MCF 10A (cell line): Measurements from ENCODE around the gene MIF. TPM values are rescaled to one million over a fixed set of nuclear protein-coding genes. Genes with fewer than 3 reads are reported as not detected.
"Not testable (repeated sequence)": the region's sequence is repeated elsewhere in the genome, so short reads cannot be mapped to it uniquely, and the experiment has no call there.

Experiments used
- BruUV-seq: library from RNA; stranded (reverse); fragments of 400-500 nt; replicated peaks from 2 replicates; lab custom pipeline; 2021; lab: Mats Ljungman, UMichigan
- CTCF ChIA-PET: fragments of 300-600 bp; sonication (Branson Sonifier 250); formaldehyde crosslinking; extraction: SDS; loops from one replicate; lab custom pipeline; 2021; ENCODE audit warnings: antibody characterized with exemption, inconsistent platforms; lab: Yijun Ruan, JAX
- POLR2A ChIA-PET: fragments of 300-600, 350-650 bp; sonication (Branson Sonifier 250); formaldehyde crosslinking; extraction: SDS; loops from one replicate; lab custom pipeline; 2020; ENCODE audit warnings: antibody characterized with exemption, inconsistent platforms; lab: Yijun Ruan, JAX
- DNase-seq: peaks from one replicate; pipeline ENCODE4 v3.0.0-alpha.2; 2018; ENCODE audit not compliant: unreplicated experiment
- H3K27ac Mint-ChIP-seq: one replicate; pipeline ENCODE4 v1.8.0; 2022; ENCODE audit warnings: mild to moderate bottlenecking, low read depth, mixed read lengths; ENCODE audit not compliant: unreplicated experiment
- H3K27me3 Mint-ChIP-seq: one replicate; pipeline ENCODE4 v1.8.0; 2022; ENCODE audit warnings: mixed read lengths; ENCODE audit not compliant: insufficient read depth, unreplicated experiment
- H3K36me3 Mint-ChIP-seq: one replicate; pipeline ENCODE4 v1.8.0; 2022; ENCODE audit warnings: mild to moderate bottlenecking, moderate library complexity, mixed read lengths; ENCODE audit not compliant: insufficient read depth, unreplicated experiment
- H3K4me1 Mint-ChIP-seq: one replicate; pipeline ENCODE4 v1.8.0; 2022; ENCODE audit warnings: mixed read lengths; ENCODE audit not compliant: insufficient read depth, unreplicated experiment
- H3K4me3 Mint-ChIP-seq: one replicate; pipeline ENCODE4 v1.8.0; 2022; ENCODE audit warnings: mild to moderate bottlenecking, moderate library complexity, mixed read lengths; ENCODE audit not compliant: unreplicated experiment
- H3K9me3 Mint-ChIP-seq: one replicate; pipeline ENCODE4 v1.8.0; 2022; ENCODE audit warnings: mixed read lengths; ENCODE audit not compliant: unreplicated experiment
- intact Hi-C: fragments of 100-400 bp; cut with micrococcal nuclease; formaldehyde crosslinking; loops from 2 replicates; pipeline ENCODE4 v1.14.1; 2022
- total RNA-seq: library from RNA; stranded (reverse); gene quantifications from 2 replicates; pipeline ENCODE4 v1.2.3, GENCODE V29; 2022
- TF ChIP-seq, protein P1 (sequence below): fragments of 200-600 bp; IDR thresholded peaks from one replicate; pipeline ENCODE4 v1.8.0; 2022; ENCODE audit warnings: antibody characterized with exemption, mild to moderate bottlenecking; ENCODE audit not compliant: unreplicated experiment

The MIF gene
- total RNA-seq, 1 experiment from 2014 or later = 1,126 TPM

- BruUV-seq = TSS peak; percentile 49
- peak within 1 kb of the TSS; percentile 57 for H3K27ac Mint-ChIP-seq
- ChIA-PET POLR2A (interaction anchor here (0.6 to 3.5 kb wide), 19 partner anchors 8 to 317 kb away, joined by 3 to 30 read pairs (median 3); partner anchors contain the start of genes CABIN1, MIF and ZNF70), CTCF (interaction anchor here (0.6 to 4.3 kb wide), 12 partner anchors 9 to 482 kb away, joined by 3 to 29 read pairs (median 4); partner anchors contain the start of gene MIF)
- H3K4me1 Mint-ChIP-seq = peaks cover 8% of the 10 kb centered on the region
- H3K4me3 Mint-ChIP-seq = peak within 1 kb of the TSS; percentile 77
- TF ChIP-seq, protein P1, sequence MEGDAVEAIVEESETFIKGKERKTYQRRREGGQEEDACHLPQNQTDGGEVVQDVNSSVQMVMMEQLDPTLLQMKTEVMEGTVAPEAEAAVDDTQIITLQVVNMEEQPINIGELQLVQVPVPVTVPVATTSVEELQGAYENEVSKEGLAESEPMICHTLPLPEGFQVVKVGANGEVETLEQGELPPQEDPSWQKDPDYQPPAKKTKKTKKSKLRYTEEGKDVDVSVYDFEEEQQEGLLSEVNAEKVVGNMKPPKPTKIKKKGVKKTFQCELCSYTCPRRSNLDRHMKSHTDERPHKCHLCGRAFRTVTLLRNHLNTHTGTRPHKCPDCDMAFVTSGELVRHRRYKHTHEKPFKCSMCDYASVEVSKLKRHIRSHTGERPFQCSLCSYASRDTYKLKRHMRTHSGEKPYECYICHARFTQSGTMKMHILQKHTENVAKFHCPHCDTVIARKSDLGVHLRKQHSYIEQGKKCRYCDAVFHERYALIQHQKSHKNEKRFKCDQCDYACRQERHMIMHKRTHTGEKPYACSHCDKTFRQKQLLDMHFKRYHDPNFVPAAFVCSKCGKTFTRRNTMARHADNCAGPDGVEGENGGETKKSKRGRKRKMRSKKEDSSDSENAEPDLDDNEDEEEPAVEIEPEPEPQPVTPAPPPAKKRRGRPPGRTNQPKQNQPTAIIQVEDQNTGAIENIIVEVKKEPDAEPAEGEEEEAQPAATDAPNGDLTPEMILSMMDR = peak; percentile 7
- intact Hi-C loops = no loop called here
- no peaks in the 10 kb centered on the region for H3K9me3 Mint-ChIP-seq
- no peaks in the 10 kb centered on the region for H3K36me3 Mint-ChIP-seq
- H3K27me3 Mint-ChIP-seq = no peaks in the 10 kb centered on the region
- peak; percentile 97 for DNase-seq
Measured at GRCh38 chr22:23857606-23858483, 36.3 kb upstream of the MIF start, which contains the start of gene SLC2A11. TSS of gene SLC2A11 (plus strand) at chr22:23857875. CDS start at chr22:23858000, 125 bp downstream.

DNA sequence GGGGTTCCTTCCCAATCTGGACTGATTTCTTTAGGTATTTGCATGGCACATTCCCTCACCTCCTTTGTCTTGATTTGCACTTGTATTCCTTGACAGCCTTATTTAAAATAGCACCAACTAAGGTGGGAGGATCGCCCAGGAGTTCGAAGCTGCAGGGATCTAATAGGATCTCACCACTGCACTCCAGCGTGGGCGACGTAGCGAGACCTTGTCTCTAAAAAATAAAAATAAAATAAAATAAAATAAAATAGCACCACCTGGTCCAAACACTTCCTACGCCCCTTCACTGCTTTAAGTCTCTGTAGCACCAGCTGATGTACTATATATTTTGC, 35.7 kb upstream of the MIF start:
- TF ChIP-seq, protein P1 = no peak
- intact Hi-C loops = no loop called here
- H3K9me3 Mint-ChIP-seq = no peaks in the 10 kb centered on the region
- ChIA-PET POLR2A (interaction anchor here (0.6 to 3.5 kb wide), 7 partner anchors 9 to 140 kb away, joined by 3 to 30 read pairs (median 3); partner anchors contain the start of gene MIF), CTCF (interaction anchor here (0.6 to 4.3 kb wide), 9 partner anchors 10 to 482 kb away, joined by 3 to 29 read pairs (median 4); partner anchors contain the start of gene MIF)
- H3K27ac Mint-ChIP-seq = peak overlapping the region; percentile 57
- DNase-seq = no peak
- no TSS peak for BruUV-seq
- no peaks in the 10 kb centered on the region for H3K27me3 Mint-ChIP-seq
- H3K4me1 Mint-ChIP-seq = peaks cover 8% of the 10 kb centered on the region
- no peaks in the 10 kb centered on the region for H3K36me3 Mint-ChIP-seq
- H3K4me3 Mint-ChIP-seq = peak overlapping the region; percentile 77

DNA sequence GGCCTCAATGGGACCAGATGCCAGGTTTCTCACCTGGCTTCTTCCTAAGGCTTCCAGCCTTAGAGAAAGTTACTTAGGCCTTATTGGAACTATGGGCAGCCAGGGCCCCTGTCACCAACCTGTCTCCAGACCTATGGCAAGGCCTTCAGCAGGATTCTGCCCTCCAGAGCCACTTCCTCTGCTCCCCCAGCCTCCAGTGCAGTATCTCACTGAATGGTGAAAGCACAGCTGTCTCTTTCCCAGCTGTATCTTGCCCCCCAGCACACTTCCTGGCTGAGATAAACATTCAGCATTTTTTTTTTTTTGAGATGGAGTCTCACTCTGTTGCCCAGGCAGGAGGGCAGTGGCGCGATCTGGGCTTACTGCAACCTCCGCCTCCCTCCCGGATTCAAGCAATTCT, 35.0 kb upstream of the MIF start:
- Mint-ChIP-seq H3K27me3 (no peaks in the 10 kb centered on the region), H3K9me3 (no peaks in the 10 kb centered on the region), H3K36me3 (no peaks in the 10 kb centered on the region), H3K27ac (no peak overlapping the region), H3K4me3 (peak overlapping the region; percentile 77), H3K4me1 (peaks cover 8% of the 10 kb centered on the region)
- DNase-seq = no peak
- TF ChIP-seq, protein P1 = no peak
- BruUV-seq = no TSS peak
- intact Hi-C loops = no loop called here
- ChIA-PET CTCF (interaction anchor here (0.8 to 4.3 kb wide), 7 partner anchors 10 to 143 kb away, joined by 3 to 29 read pairs (median 4); partner anchors contain the start of gene MIF), POLR2A (interaction anchor here (0.6 to 3.5 kb wide), 7 partner anchors 10 to 656 kb away, joined by 3 to 30 read pairs (median 3); partner anchors contain the start of gene MIF)

DNA sequence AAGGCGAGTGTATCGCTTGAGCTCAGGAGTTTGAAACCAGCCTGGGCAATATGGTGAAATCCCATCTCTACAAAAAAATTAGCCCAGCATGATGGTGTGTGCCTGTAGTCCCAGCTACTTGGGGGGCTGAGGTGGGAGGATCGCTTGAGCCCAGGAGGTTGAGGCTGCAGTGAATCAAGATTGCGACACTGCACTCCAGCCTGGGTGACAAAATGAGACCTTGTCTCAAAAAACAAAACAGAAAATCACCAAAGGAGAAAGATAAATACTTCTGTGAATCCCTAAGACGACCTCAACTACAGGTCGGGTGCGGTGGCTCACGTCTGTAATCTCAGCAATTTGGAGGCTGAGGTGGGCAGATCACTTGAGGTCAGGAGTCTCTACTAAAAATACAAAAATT, 34.0 kb upstream of the MIF start:
- intact Hi-C loops = loop anchor here (5.0 kb wide), 1 partner anchor 97 kb away; no protein-coding TSS in a partner anchor
- CTCF ChIA-PET = interaction anchor here (0.7 to 4.3 kb wide), 4 partner anchors 11 to 320 kb away, joined by 3 to 29 read pairs (median 4); no protein-coding TSS in a partner anchor
- H3K27me3 Mint-ChIP-seq, H3K9me3 Mint-ChIP-seq, H3K27ac Mint-ChIP-seq, DNase-seq, H3K36me3 Mint-ChIP-seq, H3K4me1 Mint-ChIP-seq, BruUV-seq, POLR2A ChIA-PET, H3K4me3 Mint-ChIP-seq: not testable (repeated sequence)
